B cell (primary cell): ENCODE results near the gene NSFL1C.

Experiments
- EZH2 ChIP-seq: IDR thresholded peaks from 2 replicates; pipeline ENCODE4 v1.6.1; 2012; ENCODE audit warnings: borderline replicate concordance, low read depth, mild to moderate bottlenecking, moderate library complexity, low read length; ENCODE audit not compliant: insufficient read depth, poor library complexity, severe bottlenecking
- TF ChIP-seq, protein P1 (sequence below): fragments of 200-600 bp; IDR thresholded peaks from one replicate; pipeline ENCODE4 v1.8.0; 2022; ENCODE audit warnings: antibody characterized with exemption, mild to moderate bottlenecking

DNA sequence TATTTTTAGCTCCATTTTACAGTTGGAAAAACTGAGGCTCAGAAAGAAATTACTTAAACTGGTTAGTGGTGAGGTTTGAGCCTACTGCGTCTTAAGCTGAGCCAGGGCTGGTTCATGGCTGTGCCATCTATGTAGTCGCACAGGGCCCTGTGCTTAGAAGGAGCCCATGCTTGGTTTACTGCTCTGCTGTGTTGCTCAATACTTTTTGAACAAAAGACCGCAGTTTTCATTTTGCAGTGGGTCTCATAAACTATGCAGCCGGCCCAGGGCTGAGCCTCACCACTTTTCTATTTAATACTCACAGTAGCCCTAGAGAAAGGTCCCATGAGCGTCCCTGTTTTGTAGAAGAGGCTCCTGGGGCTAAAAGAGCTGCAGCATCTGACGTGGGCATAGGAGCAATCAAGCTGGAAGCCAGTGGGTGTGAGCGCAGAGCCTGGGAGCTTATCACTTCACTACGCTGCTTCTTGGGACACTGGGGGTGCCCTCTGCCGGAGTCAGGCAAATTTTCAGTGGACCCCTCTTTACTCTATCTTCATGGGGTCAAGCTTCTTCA, 24.1 kb upstream of the NSFL1C start:
- TF ChIP-seq, protein P1, sequence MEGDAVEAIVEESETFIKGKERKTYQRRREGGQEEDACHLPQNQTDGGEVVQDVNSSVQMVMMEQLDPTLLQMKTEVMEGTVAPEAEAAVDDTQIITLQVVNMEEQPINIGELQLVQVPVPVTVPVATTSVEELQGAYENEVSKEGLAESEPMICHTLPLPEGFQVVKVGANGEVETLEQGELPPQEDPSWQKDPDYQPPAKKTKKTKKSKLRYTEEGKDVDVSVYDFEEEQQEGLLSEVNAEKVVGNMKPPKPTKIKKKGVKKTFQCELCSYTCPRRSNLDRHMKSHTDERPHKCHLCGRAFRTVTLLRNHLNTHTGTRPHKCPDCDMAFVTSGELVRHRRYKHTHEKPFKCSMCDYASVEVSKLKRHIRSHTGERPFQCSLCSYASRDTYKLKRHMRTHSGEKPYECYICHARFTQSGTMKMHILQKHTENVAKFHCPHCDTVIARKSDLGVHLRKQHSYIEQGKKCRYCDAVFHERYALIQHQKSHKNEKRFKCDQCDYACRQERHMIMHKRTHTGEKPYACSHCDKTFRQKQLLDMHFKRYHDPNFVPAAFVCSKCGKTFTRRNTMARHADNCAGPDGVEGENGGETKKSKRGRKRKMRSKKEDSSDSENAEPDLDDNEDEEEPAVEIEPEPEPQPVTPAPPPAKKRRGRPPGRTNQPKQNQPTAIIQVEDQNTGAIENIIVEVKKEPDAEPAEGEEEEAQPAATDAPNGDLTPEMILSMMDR: no peak
- TF ChIP-seq EZH2: no peak
